HL-60 (cell line): ENCODE measurements around the gene ZAP70.

Experiments used
- CTCF ChIP-seq: IDR thresholded peaks from one replicate; pipeline ENCODE4 v1.5.1; 2011; ENCODE audit warnings: low read length, control low read depth, inconsistent platforms; ENCODE audit not compliant: insufficient read depth
- GABPA ChIP-seq: IDR thresholded peaks from 2 replicates; pipeline ENCODE4 v1.6.1; 2012; ENCODE audit warnings: low read depth
- POLR2AphosphoS5 ChIP-seq: IDR thresholded peaks from 2 replicates; pipeline ENCODE4 v1.6.1; 2012; ENCODE audit warnings: low read depth
- REST ChIP-seq: IDR thresholded peaks from 2 replicates; pipeline ENCODE4 v1.6.1; 2012; ENCODE audit warnings: low read depth; ENCODE audit not compliant: insufficient replicate concordance
- SPI1 ChIP-seq: IDR thresholded peaks from 2 replicates; pipeline ENCODE4 v1.6.1; 2012; ENCODE audit warnings: low read depth, mild to moderate bottlenecking, borderline replicate concordance

DNA sequence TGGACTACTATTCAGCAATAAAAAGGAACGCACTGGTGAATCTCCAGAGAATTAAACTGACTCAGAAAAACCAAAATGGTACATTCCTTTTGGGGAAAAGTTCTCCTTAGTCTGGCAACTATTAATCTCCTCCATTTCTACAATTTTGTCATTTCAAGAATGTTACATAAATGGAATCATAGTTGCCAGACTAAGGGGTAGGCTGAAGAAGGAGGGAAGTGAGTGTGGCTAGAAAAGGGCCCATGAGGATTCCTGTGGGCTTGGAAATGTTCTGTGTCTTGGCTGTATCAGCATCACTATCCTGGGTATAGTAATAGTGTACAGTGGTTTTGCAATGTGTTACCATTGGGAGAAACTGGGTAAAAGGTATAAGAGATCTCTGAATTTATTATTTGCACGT lies 72.4 kb downstream of the ZAP70 start:
- TF ChIP-seq CTCF (no peak), POLR2AphosphoS5 (no peak), SPI1 (no peak), GABPA (no peak), REST (no peak)
